AG04449 (cell line): ENCODE measurements around the gene PRC1.
"Not testable (repeated sequence)": the region's sequence is repeated elsewhere in the genome, so short reads cannot be mapped to it uniquely, and the experiment has no call there.

ENCODE experiments used
- CTCF ChIA-PET: fragments of 350-600 bp; formaldehyde crosslinking; extraction: SDS; loops from one replicate; lab custom pipeline; 2021; ENCODE audit warnings: antibody characterized with exemption; lab: Yijun Ruan, JAX
- POLR2A ChIA-PET: fragments of 400-600, 350-600 bp; formaldehyde crosslinking; extraction: SDS; loops from one replicate; lab custom pipeline; 2020; ENCODE audit warnings: antibody characterized with exemption, inconsistent platforms; lab: Yijun Ruan, JAX
- DNase-seq: peaks from one replicate; pipeline ENCODE4 v3.0.0-alpha.2; 2010; ENCODE audit warnings: low read depth, low spot score
- H3K4me3 ChIP-seq: 2 replicates; pipeline ENCODE4 v1.5.1; 2011; ENCODE audit warnings: low read depth, mild to moderate bottlenecking, control low read depth, low read length
- CTCF ChIP-seq: IDR thresholded peaks from one replicate; pipeline ENCODE4 v1.5.1; 2011; ENCODE audit warnings: mild to moderate bottlenecking, moderate library complexity, low read length, control low read depth, inconsistent platforms; ENCODE audit not compliant: insufficient read depth; ENCODE audit errors: missing control alignments

PRC1 gene

GRCh38 chr15:90924375-90924774 is 70.0 kb downstream of the PRC1 start:
- TF ChIP-seq CTCF = no peak
- ChIA-PET POLR2A (no interaction called here), CTCF (interaction anchor here (1.3 to 14.1 kb wide), 3 partner anchors 8 to 38 kb away, joined by 3 to 180 read pairs (median 10); partner anchors contain the start of genes HDDC3 and UNC45A)
- no peak for DNase-seq
- no peak overlapping the region for H3K4me3 ChIP-seq

GRCh38 chr15:90922712-90923322 is 71.5 kb downstream of the PRC1 start:
- DNase-seq, POLR2A ChIA-PET, H3K4me3 ChIP-seq: not testable (repeated sequence)
- CTCF ChIA-PET = interaction anchor here (1.0 to 14.1 kb wide), 4 partner anchors 10 to 37 kb away, joined by 4 to 180 read pairs (median 4); partner anchors contain the start of genes HDDC3 and UNC45A

- CTCF ChIA-PET = interaction anchor here (1.0 to 14.1 kb wide), 4 partner anchors 10 to 20 kb away, joined by 3 to 180 read pairs (median 4); partner anchors contain the start of genes HDDC3 and UNC45A
- POLR2A ChIA-PET = no interaction called here
- H3K4me3 ChIP-seq = no peak overlapping the region
- no peak for TF ChIP-seq CTCF
- no peak for DNase-seq
These were observed 72.4 kb downstream of the PRC1 start for GRCh38 chr15:90921887-90922286.

GRCh38 chr15:90918835-90919234 is 75.5 kb downstream of the PRC1 start:
- POLR2A ChIA-PET = no interaction called here
- no peak overlapping the region for H3K4me3 ChIP-seq
- no peak for TF ChIP-seq CTCF
- no peak for DNase-seq
- CTCF ChIA-PET = interaction anchor here (1.2 to 14.1 kb wide), 2 partner anchors 14 to 16 kb away, joined by 3 to 180 read pairs; partner anchors contain the start of genes HDDC3 and UNC45A

GRCh38 chr15:90918034-90918788 is 76.1 kb downstream of the PRC1 start:
- DNase-seq = no peak
- ChIA-PET CTCF (interaction anchor here (1.2 to 14.1 kb wide), 2 partner anchors 14 to 16 kb away, joined by 3 to 180 read pairs; partner anchors contain the start of genes HDDC3 and UNC45A), POLR2A (no interaction called here)
- no peak overlapping the region for H3K4me3 ChIP-seq
- no peak for TF ChIP-seq CTCF

GRCh38 chr15:90917569-90917968 is 76.8 kb downstream of the PRC1 start:
- ChIA-PET POLR2A (no interaction called here), CTCF (interaction anchor here (14.1 kb wide), 1 partner anchor 15 kb away, joined by 180 read pairs; the partner anchor contains the start of genes HDDC3 and UNC45A)
- H3K4me3 ChIP-seq = no peak overlapping the region
- DNase-seq = no peak
- no peak for TF ChIP-seq CTCF
